ENCODE data around the gene NOP14. TPM values are rescaled to one million over a fixed set of nuclear protein-coding genes. Genes with fewer than 3 reads are reported as not detected.
"Not testable (repeated sequence)": the region's sequence is repeated elsewhere in the genome, so short reads cannot be mapped to it uniquely, and the experiment has no call there.

NOP14 gene
- 29.6 TPM for polyA plus RNA-seq (2013, experiment 1 of 2; ENCODE audit: insufficient read length)
- polyA plus RNA-seq (2013, experiment 2 of 2; ENCODE audit: insufficient read length): 21.4 TPM

- peak; percentile 98 for DNase-seq
These were observed at the start of gene NOP14, which contains the start of gene GRK4 for GRCh38 chr4:2963175-2963965. TSS of gene NOP14 (minus strand) at chr4:2963406. CDS start at chr4:2963319, 87 bp downstream. TSS of gene GRK4 (plus strand) at chr4:2963571. CDS start at chr4:2964071, 500 bp downstream.

- no peak for DNase-seq
These were observed 48.4 kb upstream of the NOP14 start for GRCh38 chr4:3011456-3012220.

- peak; percentile 66 for DNase-seq
These were observed 47.8 kb upstream of the NOP14 start for GRCh38 chr4:3010998-3011397.

GRCh38 chr4:3010577-3010976, 47.4 kb upstream of the NOP14 start:
- no peak for DNase-seq

GRCh38 chr4:3009422-3009821, 46.2 kb upstream of the NOP14 start:
- DNase-seq: peak; percentile 17

GRCh38 chr4:3007724-3008123, 44.5 kb upstream of the NOP14 start:
- no peak for DNase-seq

GRCh38 chr4:2996415-2996814, 33.2 kb upstream of the NOP14 start:
- no peak for DNase-seq

- peak; percentile 4 for DNase-seq
These were observed 32.5 kb upstream of the NOP14 start for GRCh38 chr4:2995546-2996265.

GRCh38 chr4:2994917-2995316, 31.7 kb upstream of the NOP14 start:
- no peak for DNase-seq

- no peak for DNase-seq
These were observed 28.0 kb upstream of the NOP14 start for GRCh38 chr4:2991243-2991642.

GRCh38 chr4:2983715-2984114, 20.5 kb upstream of the NOP14 start:
- not testable (repeated sequence) for DNase-seq

- no peak for DNase-seq
These were observed 18.8 kb upstream of the NOP14 start for GRCh38 chr4:2982012-2982411.

- no peak for DNase-seq
These were observed 18.1 kb upstream of the NOP14 start for GRCh38 chr4:2981256-2981819.

GRCh38 chr4:2977211-2978088, 14.2 kb upstream of the NOP14 start:
- DNase-seq: peak; percentile 46

- no peak for DNase-seq
These were observed 8.1 kb upstream of the NOP14 start for GRCh38 chr4:2971275-2971674.

GRCh38 chr4:2968381-2968780, 5.2 kb upstream of the NOP14 start:
- DNase-seq: no peak

- DNase-seq: no peak
These were observed 2.1 kb upstream of the NOP14 start for GRCh38 chr4:2965262-2965661.

- DNase-seq: no peak
These were observed 1.6 kb upstream of the NOP14 start for GRCh38 chr4:2964706-2965258.

- no peak for DNase-seq
These were observed 813 bp upstream of the NOP14 start for GRCh38 chr4:2963966-2964471.

- DNase-seq: peak; percentile 55
These were observed 512 bp downstream of the NOP14 start for GRCh38 chr4:2962614-2963174.
